ENCODE measurements around the gene SNAPIN. TPM values are rescaled to one million over a fixed set of nuclear protein-coding genes. Genes with fewer than 3 reads are reported as not detected.
A peak's percentile ranks its signal among the peaks of the same experiment; 100 is the strongest.

SNAPIN gene
- total and polyA plus RNA-seq, 3 donors from 2014 or later = 48.9 to 61.7 (median 57.4) TPM

DNA sequence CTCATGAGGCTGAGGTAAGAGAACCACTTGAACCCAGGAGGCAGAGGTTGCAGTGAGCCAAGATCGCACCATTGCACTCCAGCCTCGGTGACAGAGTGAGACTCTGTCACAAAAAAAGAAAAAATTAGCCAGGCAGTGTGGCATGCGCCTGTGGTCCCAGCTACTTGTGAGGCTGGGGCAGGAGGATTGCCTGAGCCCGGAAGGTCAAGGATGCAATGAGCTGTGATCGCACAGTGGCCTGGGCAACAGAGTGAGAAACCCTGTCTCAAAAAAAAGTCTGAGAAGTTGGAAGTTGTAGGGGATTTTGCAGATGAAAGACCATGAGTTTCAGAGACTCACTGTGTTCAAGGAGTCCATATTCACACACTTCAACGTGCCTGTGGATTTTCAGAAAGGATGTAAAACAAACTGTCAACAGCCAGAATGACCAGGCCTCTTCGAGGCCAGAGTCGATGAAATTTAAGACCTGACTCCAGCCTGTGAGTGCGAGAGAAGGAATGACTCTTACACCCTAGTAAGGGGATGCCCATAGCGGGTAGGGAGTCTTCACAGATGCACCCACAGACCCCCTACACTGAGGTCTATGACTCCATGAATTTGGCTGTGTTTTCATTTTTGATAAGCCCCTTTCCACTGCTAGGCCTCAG, 33.4 kb upstream of the SNAPIN start:
- no peaks in the 10 kb centered on the region for H3K36me3 ChIP-seq (ENCODE audit: low read depth, missing control alignments)
- 83 to 88% methylated on average over 10 of the region's 10 CpGs for WGBS, 2 donors
- no peak overlapping the region for H3K4me3 ChIP-seq
- H3K4me1 ChIP-seq = peaks cover 31% of the 10 kb centered on the region
- no peaks in the 10 kb centered on the region for H3K9me3 ChIP-seq
- no peaks in the 10 kb centered on the region for H3K27me3 ChIP-seq
- TF ChIP-seq POLR2A (IDR thresholded peaks at IDR 0.05) = no peak
- TF ChIP-seq, protein P1, sequence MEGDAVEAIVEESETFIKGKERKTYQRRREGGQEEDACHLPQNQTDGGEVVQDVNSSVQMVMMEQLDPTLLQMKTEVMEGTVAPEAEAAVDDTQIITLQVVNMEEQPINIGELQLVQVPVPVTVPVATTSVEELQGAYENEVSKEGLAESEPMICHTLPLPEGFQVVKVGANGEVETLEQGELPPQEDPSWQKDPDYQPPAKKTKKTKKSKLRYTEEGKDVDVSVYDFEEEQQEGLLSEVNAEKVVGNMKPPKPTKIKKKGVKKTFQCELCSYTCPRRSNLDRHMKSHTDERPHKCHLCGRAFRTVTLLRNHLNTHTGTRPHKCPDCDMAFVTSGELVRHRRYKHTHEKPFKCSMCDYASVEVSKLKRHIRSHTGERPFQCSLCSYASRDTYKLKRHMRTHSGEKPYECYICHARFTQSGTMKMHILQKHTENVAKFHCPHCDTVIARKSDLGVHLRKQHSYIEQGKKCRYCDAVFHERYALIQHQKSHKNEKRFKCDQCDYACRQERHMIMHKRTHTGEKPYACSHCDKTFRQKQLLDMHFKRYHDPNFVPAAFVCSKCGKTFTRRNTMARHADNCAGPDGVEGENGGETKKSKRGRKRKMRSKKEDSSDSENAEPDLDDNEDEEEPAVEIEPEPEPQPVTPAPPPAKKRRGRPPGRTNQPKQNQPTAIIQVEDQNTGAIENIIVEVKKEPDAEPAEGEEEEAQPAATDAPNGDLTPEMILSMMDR (IDR thresholded peaks at IDR 0.05) = no peak
- intact Hi-C loops (cut with DNase I; ENCODE audit: low total_unique reads) = no loop called here
- H3K27ac ChIP-seq = no peak overlapping the region
- no peak for DNase-seq

DNA sequence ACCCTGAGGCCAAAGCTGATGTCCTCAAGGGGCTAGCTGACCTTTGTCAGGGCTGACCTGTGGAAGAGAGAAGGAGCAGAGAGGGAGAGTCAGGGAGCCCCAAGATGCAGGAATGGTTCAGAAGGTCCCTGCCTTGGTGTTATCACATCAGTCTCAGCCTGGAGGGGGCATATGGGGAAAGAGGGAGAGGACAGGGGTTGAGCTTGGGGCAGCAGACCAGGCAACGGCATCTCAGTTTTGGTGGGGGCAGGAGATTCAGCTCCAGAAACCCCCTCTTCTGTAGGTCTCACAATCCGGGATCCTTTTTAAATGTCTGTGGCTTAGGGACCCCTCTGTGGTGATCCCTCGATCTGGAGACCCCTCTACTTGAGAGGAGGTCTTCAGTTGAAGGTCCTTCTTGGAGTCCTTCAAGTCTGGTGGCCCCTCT, 32.0 kb upstream of the SNAPIN start:
- WGBS, 2 donors = 23 to 40% methylated on average over 3 of the region's 3 CpGs
- intact Hi-C loops (cut with DNase I; ENCODE audit: low total_unique reads) = no loop called here
- H3K4me3 ChIP-seq = peak overlapping the region; percentile 38 to 67
- no peak for DNase-seq
- H3K36me3 ChIP-seq (ENCODE audit: low read depth, missing control alignments) = no peaks in the 10 kb centered on the region
- no peaks in the 10 kb centered on the region for H3K9me3 ChIP-seq
- H3K4me1 ChIP-seq = peaks cover 32% of the 10 kb centered on the region
- H3K27ac ChIP-seq = peak overlapping the region; percentile 94 to 95
- TF ChIP-seq POLR2A (IDR thresholded peaks at IDR 0.05) = no peak
- TF ChIP-seq, protein P1 (IDR thresholded peaks at IDR 0.05) = no peak
- H3K27me3 ChIP-seq = no peaks in the 10 kb centered on the region

- Histone ChIP-seq H3K4me1 (peaks cover 32% of the 10 kb centered on the region), H3K27ac (peak within 1 kb of the TSS; percentile 94 to 95), H3K9me3 (no peaks in the 10 kb centered on the region), H3K36me3 (ENCODE audit: low read depth, missing control alignments) (no peaks in the 10 kb centered on the region), H3K4me3 (peak within 1 kb of the TSS; percentile 38 to 67), H3K27me3 (no peaks in the 10 kb centered on the region)
- peak; percentile 84 for DNase-seq
- TF ChIP-seq, protein P1 (IDR thresholded peaks at IDR 0.05) = peak; percentile 37 to 64 (median 62)
- TF ChIP-seq POLR2A (IDR thresholded peaks at IDR 0.05) = no peak
- 26 to 63% methylated on average over 19 to 28 of the region's 28 CpGs for WGBS, 2 donors
- intact Hi-C loops (cut with DNase I; ENCODE audit: low total_unique reads) = no loop called here
Measured at GRCh38 chr1:153626904-153627714, 31.4 kb upstream of the SNAPIN start, which contains the start of gene S100A13. TSS of gene S100A13 (minus strand) at chr1:153627505. CDS start at chr1:153626472, 1,033 bp downstream.

- TF ChIP-seq, protein P1 (IDR thresholded peaks at IDR 0.05) = no peak
- TF ChIP-seq POLR2A (IDR thresholded peaks at IDR 0.05) = no peak
- no peaks in the 10 kb centered on the region for H3K27me3 ChIP-seq
- DNase-seq = no peak
- no peaks in the 10 kb centered on the region for H3K9me3 ChIP-seq
- intact Hi-C loops (cut with DNase I; ENCODE audit: low total_unique reads) = no loop called here
- peaks cover 32% of the 10 kb centered on the region for H3K4me1 ChIP-seq
- H3K36me3 ChIP-seq (ENCODE audit: low read depth, missing control alignments) = no peaks in the 10 kb centered on the region
- WGBS, 2 donors = 59 to 64% methylated on average over 3 to 10 of the region's 10 CpGs
- peak within 1 kb of the TSS; percentile 38 to 67 for H3K4me3 ChIP-seq
- peak within 1 kb of the TSS; percentile 94 to 95 for H3K27ac ChIP-seq
Measured at GRCh38 chr1:153627715-153628626, 30.5 kb upstream of the SNAPIN start, which contains the start of gene S100A1. TSS of gene S100A1 (plus strand) at chr1:153628434. CDS start at chr1:153630522, 2,088 bp downstream.
